Activated B cell treated with CpG ODN at 0.5 μM for 24 hours (primary cell): Measurements from ENCODE around the gene GLOD4. TPM values are rescaled to one million over a fixed set of nuclear protein-coding genes. Genes with fewer than 3 reads are reported as not detected.

Source experiments
- ATAC-seq: fragments of 200-7000 bp; cut with Tn5 transposase; one replicate; pipeline ENCODE4 v1.10.0; 2021; ENCODE audit warnings: low read depth, mild to moderate bottlenecking, moderate library complexity
- CTCF ChIA-PET: fragments of 350-600 bp; sonication (Branson Sonifier 250); formaldehyde crosslinking; loops from one replicate; lab custom pipeline; 2021; ENCODE audit warnings: antibody characterized with exemption; lab: Charles Lee
- POLR2A ChIA-PET: fragments of 350-600 bp; sonication (Branson Sonifier 250); formaldehyde crosslinking; loops from one replicate; lab custom pipeline; 2021; ENCODE audit warnings: antibody characterized with exemption; lab: Charles Lee
- DNase-seq: peaks from one replicate; pipeline ENCODE4 v3.0.0; 2022
- H3K27ac Mint-ChIP-seq: one replicate; pipeline ENCODE4 v1.8.0; 2020; ENCODE audit warnings: mixed read lengths
- H3K27me3 Mint-ChIP-seq: one replicate; pipeline ENCODE4 v1.8.0; 2021; ENCODE audit warnings: mixed read lengths
- H3K36me3 Mint-ChIP-seq: one replicate; pipeline ENCODE4 v1.8.0; 2021; ENCODE audit warnings: low read depth, mixed read lengths
- H3K4me1 Mint-ChIP-seq: one replicate; pipeline ENCODE4 v1.8.0; 2021; ENCODE audit warnings: mixed read lengths
- H3K4me3 Mint-ChIP-seq: one replicate; pipeline ENCODE4 v1.8.0; 2020; ENCODE audit warnings: mild to moderate bottlenecking, mixed read lengths
- H3K9me3 Mint-ChIP-seq: one replicate; pipeline ENCODE4 v1.8.0; 2020; ENCODE audit warnings: mixed read lengths
- CTCF ChIP-seq: fragments of 200-600 bp; IDR thresholded peaks from one replicate; pipeline ENCODE4 v1.8.0; 2022; ENCODE audit warnings: antibody characterized with exemption, mild to moderate bottlenecking
- intact Hi-C: fragments of 100-400 bp; cut with micrococcal nuclease; formaldehyde crosslinking; loops from one replicate; pipeline ENCODE4 v1.15.1; 2024
- total RNA-seq: library from RNA; stranded (reverse); gene quantifications from 2 replicates; pipeline ENCODE4 v1.2.3, GENCODE V29; 2022

GLOD4 gene
- total RNA-seq, 1 donor from 2014 or later: 51.4 TPM

GRCh38 chr17:802481-802880 is 20.4 kb upstream of the GLOD4 start:
- Mint-ChIP-seq H3K4me3 (no peak overlapping the region), H3K36me3 (no peaks in the 10 kb centered on the region), H3K27me3 (no peaks in the 10 kb centered on the region), H3K27ac (no peak overlapping the region), H3K9me3 (no peaks in the 10 kb centered on the region), H3K4me1 (no peaks in the 10 kb centered on the region)
- no peak for TF ChIP-seq CTCF
- ATAC-seq: no peak
- intact Hi-C loops: no loop called here
- POLR2A ChIA-PET: no interaction called here
- CTCF ChIA-PET: no interaction called here
- DNase-seq: no peak

- ATAC-seq (no peak), DNase-seq (no peak)
- Mint-ChIP-seq H3K27ac (no peak overlapping the region), H3K36me3 (no peaks in the 10 kb centered on the region), H3K4me1 (no peaks in the 10 kb centered on the region), H3K27me3 (no peaks in the 10 kb centered on the region), H3K4me3 (no peak overlapping the region), H3K9me3 (no peaks in the 10 kb centered on the region)
- no peak for TF ChIP-seq CTCF
- ChIA-PET CTCF (no interaction called here), POLR2A (no interaction called here)
- intact Hi-C loops: no loop called here
Observed at GRCh38 chr17:801660-802059, 19.6 kb upstream of the GLOD4 start.

GRCh38 chr17:800446-801242 is 18.6 kb upstream of the GLOD4 start:
- no peak overlapping the region for H3K4me3 Mint-ChIP-seq
- intact Hi-C loops: no loop called here
- no peaks in the 10 kb centered on the region for H3K36me3 Mint-ChIP-seq
- H3K4me1 Mint-ChIP-seq: no peaks in the 10 kb centered on the region
- no peaks in the 10 kb centered on the region for H3K9me3 Mint-ChIP-seq
- ChIA-PET POLR2A (no interaction called here), CTCF (no interaction called here)
- no peak for TF ChIP-seq CTCF
- ATAC-seq (no peak), DNase-seq (no peak)
- H3K27ac Mint-ChIP-seq: no peak overlapping the region
- no peaks in the 10 kb centered on the region for H3K27me3 Mint-ChIP-seq

GRCh38 chr17:799261-799660 is 17.2 kb upstream of the GLOD4 start:
- ChIA-PET CTCF (no interaction called here), POLR2A (no interaction called here)
- H3K36me3 Mint-ChIP-seq: peaks cover 2% of the 10 kb centered on the region
- intact Hi-C loops: no loop called here
- H3K4me1 Mint-ChIP-seq: peaks cover 7% of the 10 kb centered on the region
- TF ChIP-seq CTCF: no peak
- H3K9me3 Mint-ChIP-seq: no peaks in the 10 kb centered on the region
- no peak overlapping the region for H3K4me3 Mint-ChIP-seq
- DNase-seq: no peak
- no peak overlapping the region for H3K27ac Mint-ChIP-seq
- no peak for ATAC-seq
- H3K27me3 Mint-ChIP-seq: no peaks in the 10 kb centered on the region

- TF ChIP-seq CTCF: no peak
- H3K4me1 Mint-ChIP-seq: peaks cover 7% of the 10 kb centered on the region
- intact Hi-C loops: no loop called here
- DNase-seq: no peak
- H3K9me3 Mint-ChIP-seq: no peaks in the 10 kb centered on the region
- ChIA-PET POLR2A (no interaction called here), CTCF (no interaction called here)
- H3K27ac Mint-ChIP-seq: no peak overlapping the region
- peaks cover 5% of the 10 kb centered on the region for H3K36me3 Mint-ChIP-seq
- no peaks in the 10 kb centered on the region for H3K27me3 Mint-ChIP-seq
- ATAC-seq: no peak
- H3K4me3 Mint-ChIP-seq: no peak overlapping the region
Observed at GRCh38 chr17:798246-798645, 16.2 kb upstream of the GLOD4 start.
